Mesenchymal stem cell (in vitro differentiated cells and primary cell): ENCODE data around the gene CUX1.
"Not testable (repeated sequence)": the region's sequence is repeated elsewhere in the genome, so short reads cannot be mapped to it uniquely, and the experiment has no call there.

Experiments used
- DNase-seq: peaks from one replicate; pipeline ENCODE4 v3.0.0-alpha.2; 2013
- H2AFZ ChIP-seq: one replicate; pipeline ENCODE4 v1.6.1; 2013; ENCODE audit warnings: low read depth, mild to moderate bottlenecking, control low read depth, inconsistent platforms, low read length, moderate library complexity
- H2AK5ac ChIP-seq: 2 replicates; pipeline ENCODE4 v1.6.1; 2013; ENCODE audit warnings: low read length, moderate library complexity, mild to moderate bottlenecking, inconsistent platforms; ENCODE audit not compliant: severe bottlenecking
- H2BK120ac ChIP-seq: one replicate; pipeline ENCODE4 v1.6.1; 2013; ENCODE audit warnings: low read depth, mild to moderate bottlenecking, inconsistent platforms, low read length, moderate library complexity
- H2BK12ac ChIP-seq, 2 experiments: one replicate each; pipeline ENCODE4 v1.6.1; 2013; ENCODE audit warnings: inconsistent platforms in 2 of 2, low read length in 2 of 2, mild to moderate bottlenecking in 2 of 2, moderate library complexity in 2 of 2, control low read depth in 1 of 2
- H2BK15ac ChIP-seq: one replicate; pipeline ENCODE4 v1.6.1; 2013; ENCODE audit warnings: mild to moderate bottlenecking, low read depth, inconsistent platforms; ENCODE audit not compliant: poor library complexity, severe bottlenecking
- H2BK5ac ChIP-seq: 2 replicates; pipeline ENCODE4 v1.6.1; 2013; ENCODE audit warnings: low read depth, mild to moderate bottlenecking, low read length, control low read depth, inconsistent platforms; ENCODE audit not compliant: poor library complexity, severe bottlenecking
- H3K14ac ChIP-seq, 2 experiments: one replicate each; pipeline ENCODE4 v1.6.1; 2013; ENCODE audit warnings: inconsistent platforms in 2 of 2, low read length in 2 of 2, control low read depth in 1 of 2, mild to moderate bottlenecking in 1 of 2, moderate library complexity in 1 of 2
- H3K18ac ChIP-seq, 2 experiments: one replicate each; pipeline ENCODE4 v1.6.1; 2013; ENCODE audit warnings: inconsistent platforms in 2 of 2, low read length in 2 of 2, control low read depth in 1 of 2, low read depth in 1 of 2, mild to moderate bottlenecking in 1 of 2
- H3K23ac ChIP-seq, 2 experiments: one replicate each; pipeline ENCODE4 v1.6.1; 2013; ENCODE audit warnings: inconsistent platforms in 2 of 2, low read length in 2 of 2, mild to moderate bottlenecking in 2 of 2, moderate library complexity in 2 of 2, control low read depth in 1 of 2
- H3K27ac ChIP-seq: 2 replicates; pipeline ENCODE4 v1.5.1; 2013; ENCODE audit warnings: mild to moderate bottlenecking, moderate library complexity, low read length, control low read depth, inconsistent platforms; ENCODE audit not compliant: poor library complexity, severe bottlenecking
- H3K27me3 ChIP-seq, 2 experiments: 2 replicates each; pipeline versions ENCODE4 v1.6.1 to v1.7.0; 2013; ENCODE audit warnings: low read length in 2 of 2, mild to moderate bottlenecking in 2 of 2, moderate library complexity in 2 of 2, control low read depth in 1 of 2, inconsistent platforms in 1 of 2; ENCODE audit not compliant: control insufficient read depth in 1 of 2, insufficient read depth in 1 of 2
- H3K36me3 ChIP-seq, 2 experiments: 2 replicates each; pipeline versions ENCODE4 v1.6.1 to v1.7.0; 2013; ENCODE audit warnings: low read length in 2 of 2, control low read depth in 1 of 2, inconsistent platforms in 1 of 2, low read depth in 1 of 2, mild to moderate bottlenecking in 1 of 2; ENCODE audit not compliant: insufficient read depth in 2 of 2, control insufficient read depth in 1 of 2
- H3K4ac ChIP-seq, 2 experiments: one replicate each; pipeline ENCODE4 v1.6.1; 2013; ENCODE audit warnings: inconsistent platforms in 2 of 2, low read length in 2 of 2, mild to moderate bottlenecking in 2 of 2, moderate library complexity in 2 of 2, control low read depth in 1 of 2, low read depth in 1 of 2
- H3K4me1 ChIP-seq: 2 replicates; pipeline ENCODE4 v1.6.1; 2013; ENCODE audit warnings: low read depth, low read length, control low read depth; ENCODE audit not compliant: control insufficient read depth, insufficient read depth
- H3K4me2 ChIP-seq: 2 replicates; pipeline ENCODE4 v1.6.1; 2013; ENCODE audit warnings: low read length, mild to moderate bottlenecking, inconsistent platforms; ENCODE audit not compliant: poor library complexity, severe bottlenecking
- H3K4me3 ChIP-seq, 2 experiments: 2 replicates each; pipeline versions ENCODE4 v1.5.1 to v1.7.0; 2013; ENCODE audit warnings: low read length in 2 of 2, mild to moderate bottlenecking in 2 of 2, control low read depth in 1 of 2, low read depth in 1 of 2; ENCODE audit not compliant: insufficient read depth in 1 of 2
- H3K79me1 ChIP-seq: replicated peaks from 2 replicates; pipeline ENCODE4 v1.6.1; 2013; ENCODE audit warnings: mild to moderate bottlenecking, control low read depth, low read length, inconsistent platforms; ENCODE audit not compliant: poor library complexity, severe bottlenecking
- H3K9ac ChIP-seq: 2 replicates; pipeline ENCODE4 v1.7.0; 2013; ENCODE audit warnings: mild to moderate bottlenecking, low read length, moderate library complexity
- H3K9me3 ChIP-seq: 2 replicates; pipeline ENCODE4 v1.7.0; 2013; ENCODE audit warnings: mild to moderate bottlenecking, low read length; ENCODE audit not compliant: control insufficient read depth
- H4K8ac ChIP-seq: one replicate; pipeline ENCODE4 v1.6.1; 2013; ENCODE audit warnings: inconsistent platforms, mild to moderate bottlenecking, low read length, moderate library complexity
- H4K91ac ChIP-seq: one replicate; pipeline ENCODE4 v1.6.1; 2013; ENCODE audit warnings: mild to moderate bottlenecking, low read length, inconsistent platforms
- whole genome bisulfite sequencing: methylation state at CpG from one replicate; pipeline ENCODE4 v1.1.7; 2013; ENCODE audit warnings: mixed read lengths; 5-methylcytosine and 5-hydroxymethylcytosine counted together

CUX1 gene

GRCh38 chr7:102042796-102043195, 225.4 kb downstream of the CUX1 start:
- not testable (repeated sequence) for H3K36me3 ChIP-seq, H3K18ac ChIP-seq, H2AK5ac ChIP-seq, H3K27me3 ChIP-seq, H4K8ac ChIP-seq, DNase-seq, H3K9me3 ChIP-seq, H2BK120ac ChIP-seq, H2AFZ ChIP-seq, H2BK5ac ChIP-seq, H3K4me3 ChIP-seq, H3K9ac ChIP-seq, H2BK15ac ChIP-seq, H3K14ac ChIP-seq, H3K4me1 ChIP-seq, H3K4me2 ChIP-seq, H4K91ac ChIP-seq, H3K27ac ChIP-seq, H3K23ac ChIP-seq, H3K4ac ChIP-seq, H2BK12ac ChIP-seq
- H3K79me1 ChIP-seq, result peaks cover 26% of the 10 kb centered on the region
- 98% methylated on average over 9 of the region's 9 CpGs for WGBS

GRCh38 chr7:102044641-102044983, 227.2 kb downstream of the CUX1 start:
- WGBS, result 92% methylated on average over 6 of the region's 6 CpGs
- no peak overlapping the region for H2BK5ac ChIP-seq

GRCh38 chr7:102044984-102045673, 227.7 kb downstream of the CUX1 start:
- WGBS, result 92% methylated on average over 28 of the region's 29 CpGs
- Histone ChIP-seq H4K8ac (no peak overlapping the region), H3K23ac (no peak overlapping the region), H3K4me3 (peak overlapping the region in 1 of 2 experiments; percentile 71), H2AFZ (no peak overlapping the region), H2AK5ac (no peak overlapping the region), H3K4me1 (peaks cover 5% of the 10 kb centered on the region), H2BK12ac (no peak overlapping the region), H3K9me3 (no peaks in the 10 kb centered on the region), H3K14ac (no peak overlapping the region), H3K18ac (no peak overlapping the region), H2BK15ac (no peak overlapping the region), H4K91ac (no peak overlapping the region), H3K36me3 (peaks cover 0 to 3% of the 10 kb centered on the region in 2 experiments), H3K4ac (no peak overlapping the region), H2BK5ac (no peak overlapping the region), H3K27me3 (peaks cover 0 to 4% of the 10 kb centered on the region in 2 experiments), H3K27ac (no peak overlapping the region), H3K9ac (peak overlapping the region; percentile 26), H2BK120ac (no peak overlapping the region), H3K4me2 (no peak overlapping the region), H3K79me1 (peaks cover 25% of the 10 kb centered on the region)
- DNase-seq, result no peak

More at GRCh38 chr7:102044641-102044983, 227.2 kb downstream of the CUX1 start:
- no peak overlapping the region for H3K27ac ChIP-seq
- no peak for DNase-seq
- no peak overlapping the region for H4K91ac ChIP-seq
- H2AK5ac ChIP-seq, result no peak overlapping the region
- peak overlapping the region in 1 of 2 experiments; percentile 71 for H3K4me3 ChIP-seq
- H3K4me1 ChIP-seq, result peaks cover 5% of the 10 kb centered on the region
- peak overlapping the region; percentile 31 for H2BK15ac ChIP-seq
- peak overlapping the region; percentile 26 for H3K9ac ChIP-seq
- H4K8ac ChIP-seq, result no peak overlapping the region
- no peak overlapping the region for H3K14ac ChIP-seq
- peaks cover 0 to 3% of the 10 kb centered on the region in 2 experiments for H3K36me3 ChIP-seq
- no peak overlapping the region for H2AFZ ChIP-seq
- H3K9me3 ChIP-seq, result no peaks in the 10 kb centered on the region
- no peak overlapping the region for H3K18ac ChIP-seq
- peaks cover 24% of the 10 kb centered on the region for H3K79me1 ChIP-seq
- H3K4me2 ChIP-seq, result no peak overlapping the region
- H2BK120ac ChIP-seq, result no peak overlapping the region
- no peak overlapping the region for H3K23ac ChIP-seq
- H2BK12ac ChIP-seq, result no peak overlapping the region
- peaks cover 0 to 4% of the 10 kb centered on the region in 2 experiments for H3K27me3 ChIP-seq
- H3K4ac ChIP-seq, result no peak overlapping the region

GRCh38 chr7:102045681-102046372, 228.4 kb downstream of the CUX1 start:
- Histone ChIP-seq H3K23ac (no peak overlapping the region), H2BK12ac (no peak overlapping the region), H3K9ac (peak overlapping the region; percentile 26), H3K14ac (no peak overlapping the region), H4K91ac (no peak overlapping the region), H2AFZ (no peak overlapping the region), H2BK5ac (no peak overlapping the region), H3K79me1 (peaks cover 29% of the 10 kb centered on the region), H3K4me2 (no peak overlapping the region), H2BK15ac (no peak overlapping the region), H3K36me3 (peaks cover 0 to 3% of the 10 kb centered on the region in 2 experiments), H3K9me3 (no peaks in the 10 kb centered on the region), H3K4me3 (peak overlapping the region in 1 of 2 experiments; percentile 71), H3K4ac (no peak overlapping the region), H2AK5ac (no peak overlapping the region), H3K18ac (no peak overlapping the region), H3K27ac (no peak overlapping the region), H3K4me1 (peaks cover 5% of the 10 kb centered on the region), H3K27me3 (peaks cover 0 to 4% of the 10 kb centered on the region in 2 experiments), H4K8ac (no peak overlapping the region), H2BK120ac (no peak overlapping the region)
- no peak for DNase-seq
- 98% methylated on average over 11 of the region's 11 CpGs for WGBS
